ENCODE results near the gene ELANE. TPM values are rescaled to one million over a fixed set of nuclear protein-coding genes. Genes with fewer than 3 reads are reported as not detected.

The ELANE gene
- total and polyA plus RNA-seq, 9 of the 15 experiments (the other 6 are each of a cell fraction or from before 2014, with no cell fraction given), result not detected

GRCh38 chr19:815079-815774 lies 36.9 kb upstream of the ELANE start (continued):
- TF ChIP-seq ZBTB11 (CRISPR knock-in tag; IDR thresholded peaks at IDR 0.05), result no peak
- 0 out of 2 replicates have a peak, but pooled peaks have one; percentile 72 for TF ChIP-seq RBM14 (IDR thresholded peaks at IDR 0.05; ENCODE audit: borderline replicate concordance, insufficient read depth, low read depth, low read length)
- TF ChIP-seq MBD2 (IDR thresholded peaks at IDR 0.05; ENCODE audit: borderline replicate concordance, low read depth), result no peak
- no peak for TF ChIP-seq ZNF121 (CRISPR knock-in tag; conservative IDR thresholded peaks at IDR 0.05)
- no peak for TF ChIP-seq STAT5B (CRISPR knock-in tag; IDR thresholded peaks at IDR 0.05)
